Activated T-cell treated with anti-CD3 and anti-CD28 coated beads for 4 hours (primary cell): ENCODE data around the gene AP1S1.
"Not testable (repeated sequence)": the region's sequence is repeated elsewhere in the genome, so short reads cannot be mapped to it uniquely, and the experiment has no call there.

ENCODE experiments used
- DNase-seq: peaks from one replicate; pipeline ENCODE4 v3.0.0-alpha.2; 2020

AP1S1 gene

DNA sequence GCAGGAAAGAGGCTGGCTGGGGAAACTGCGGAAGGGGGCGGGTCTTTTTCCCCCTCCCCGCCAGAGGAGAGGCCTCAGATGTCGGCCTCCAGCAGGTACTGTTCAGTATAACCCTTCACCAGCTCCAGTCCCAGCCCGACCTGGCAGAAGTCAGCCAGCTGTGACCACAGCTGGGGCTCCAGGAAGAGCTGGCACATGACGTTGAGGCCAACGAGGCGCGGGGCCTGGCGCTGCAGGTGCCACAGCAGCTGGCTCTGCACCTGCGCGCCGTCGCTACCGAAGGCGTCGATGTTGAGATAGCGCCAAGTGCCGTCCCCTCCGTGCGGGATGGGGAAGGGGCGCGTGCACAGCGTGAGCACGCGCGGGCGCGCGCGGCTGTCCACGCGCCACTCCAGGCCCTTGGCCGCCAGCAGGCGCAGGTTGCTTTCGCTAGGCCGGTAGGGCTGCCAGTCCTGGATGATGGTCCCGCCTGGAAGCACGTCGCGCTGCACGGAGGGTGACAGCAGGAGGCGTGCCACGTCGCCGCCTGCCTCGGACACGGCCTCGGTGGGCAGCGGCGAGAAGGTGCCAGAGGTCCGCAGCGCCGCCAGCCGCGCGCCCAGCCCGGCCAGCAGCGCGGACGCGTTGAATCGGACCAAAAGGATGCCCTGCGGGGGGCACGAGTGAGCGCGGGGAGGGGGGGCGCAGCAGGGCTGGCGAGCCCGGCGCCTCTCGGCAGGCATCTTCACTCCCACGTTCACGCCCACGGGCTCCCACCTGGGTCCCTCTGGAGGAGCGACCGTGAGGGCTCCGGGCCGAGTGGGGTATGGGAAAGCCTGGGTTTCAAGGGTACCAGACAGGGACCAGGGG, 18.0 kb downstream of the AP1S1 start:
- no peak for DNase-seq

DNA sequence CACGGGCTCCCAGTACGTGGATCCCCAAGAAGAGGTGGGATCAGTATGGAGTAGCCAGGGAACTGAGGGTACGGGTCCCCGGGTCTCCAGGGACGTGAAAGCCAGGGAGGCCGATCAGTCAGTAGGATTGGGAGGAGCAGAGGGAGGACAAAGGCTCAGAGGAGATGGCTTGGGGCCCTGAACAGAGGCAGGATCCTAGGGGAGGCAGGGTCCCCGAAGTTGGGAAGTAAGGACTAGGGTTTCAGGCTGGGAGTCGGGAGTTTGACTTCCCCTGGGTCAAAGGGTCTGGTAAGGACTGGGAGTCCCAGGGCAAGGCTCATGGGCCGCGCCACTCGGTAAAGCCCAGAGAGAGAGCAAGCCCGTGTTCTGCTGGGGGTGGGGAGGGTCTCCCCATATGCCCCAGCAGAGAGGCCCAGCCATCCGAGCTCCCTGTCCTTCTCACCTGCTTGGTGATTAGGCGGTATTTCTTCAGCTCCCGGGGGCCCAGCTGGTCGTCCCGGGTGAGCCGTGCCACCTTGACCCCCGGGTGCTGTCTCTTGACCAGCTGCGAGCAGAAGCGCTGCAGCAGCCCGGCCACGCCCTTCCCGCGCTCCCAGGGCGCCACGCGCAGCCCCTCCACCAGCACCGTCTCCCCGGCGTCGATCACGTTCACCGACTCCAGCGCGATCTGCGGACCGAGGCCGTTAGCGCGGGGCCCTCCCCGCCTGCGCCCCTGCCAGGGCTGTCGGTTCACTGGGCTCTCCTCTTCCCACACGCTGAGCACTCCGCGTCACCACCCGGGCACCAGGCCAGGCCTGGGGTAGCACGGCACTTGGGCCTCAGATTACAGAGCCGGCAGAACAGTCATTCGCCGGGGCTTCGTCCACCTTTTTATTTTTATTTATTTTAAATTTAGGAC, 18.8 kb downstream of the AP1S1 start:
- DNase-seq: no peak

DNA sequence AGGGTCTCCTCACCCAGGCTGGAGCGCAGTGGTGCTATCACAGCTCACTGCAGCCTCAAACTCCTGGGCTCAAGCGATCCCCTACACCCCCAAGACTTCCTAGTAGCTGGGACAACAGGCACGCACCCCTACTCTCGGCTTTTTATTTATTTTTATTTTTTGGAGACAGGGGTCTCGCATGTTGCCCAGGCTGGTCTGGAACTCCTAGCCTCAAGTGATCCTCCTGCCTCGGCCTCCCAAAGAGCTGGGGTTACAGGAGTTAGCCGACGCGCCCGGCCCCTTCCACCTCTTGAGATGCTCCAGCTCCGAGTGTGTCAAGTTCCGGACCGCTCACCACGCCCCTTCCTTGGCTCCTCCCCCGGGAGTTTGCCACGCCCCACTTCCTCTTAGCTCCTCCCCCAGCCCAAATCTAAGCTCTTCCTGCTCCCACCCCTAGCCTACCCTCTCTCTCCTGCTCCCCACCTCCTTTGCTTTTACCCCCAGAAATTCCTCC, 19.5 kb downstream of the AP1S1 start:
- peak; percentile 50 for DNase-seq

DNA sequence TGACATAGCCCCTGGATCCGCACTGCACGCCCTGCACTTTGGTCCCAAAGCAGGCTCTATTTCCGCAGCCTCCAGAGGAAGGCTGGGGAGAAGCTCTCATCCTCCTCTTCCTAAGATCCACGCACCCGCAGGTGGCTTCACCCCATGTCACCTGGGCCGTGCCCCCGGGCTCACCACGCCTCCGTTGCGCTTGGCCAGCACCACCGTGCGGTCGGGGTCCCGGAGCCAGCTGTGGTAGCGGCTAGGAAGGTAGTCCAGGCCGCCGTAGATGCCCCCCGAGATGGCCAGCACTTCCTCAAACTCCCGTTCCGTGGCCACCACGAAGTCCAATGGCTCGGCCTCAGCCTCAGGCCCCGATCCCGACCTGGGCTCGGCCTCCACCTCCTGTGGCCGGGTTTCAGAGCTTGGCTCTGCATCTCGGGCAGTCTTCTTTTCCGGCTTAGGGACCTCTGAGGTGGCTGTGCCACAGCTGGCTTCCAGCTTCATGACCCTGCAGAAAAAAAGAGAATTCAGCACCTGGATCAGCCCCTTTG, 20.1 kb downstream of the AP1S1 start:
- no peak for DNase-seq

DNA sequence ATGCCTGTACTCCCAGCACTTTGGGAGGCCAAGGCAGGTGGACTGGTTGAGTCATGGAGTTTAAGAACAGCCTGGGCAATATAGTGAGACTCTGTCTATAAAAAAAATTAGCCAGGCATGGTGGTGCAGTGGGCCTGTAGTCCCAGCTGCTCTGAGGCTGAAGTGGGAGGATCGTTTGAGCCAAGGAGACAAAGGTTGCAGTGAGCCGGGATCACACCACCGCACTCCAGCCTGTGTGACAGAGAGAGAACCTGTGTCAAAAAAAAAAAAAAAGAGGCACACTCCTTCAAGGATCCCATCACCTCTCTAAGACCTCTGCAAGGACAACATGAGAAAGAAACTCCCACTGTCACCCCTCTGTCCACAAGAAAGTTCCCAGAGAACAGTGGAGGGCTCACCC, 21.4 kb downstream of the AP1S1 start:
- no peak for DNase-seq

DNA sequence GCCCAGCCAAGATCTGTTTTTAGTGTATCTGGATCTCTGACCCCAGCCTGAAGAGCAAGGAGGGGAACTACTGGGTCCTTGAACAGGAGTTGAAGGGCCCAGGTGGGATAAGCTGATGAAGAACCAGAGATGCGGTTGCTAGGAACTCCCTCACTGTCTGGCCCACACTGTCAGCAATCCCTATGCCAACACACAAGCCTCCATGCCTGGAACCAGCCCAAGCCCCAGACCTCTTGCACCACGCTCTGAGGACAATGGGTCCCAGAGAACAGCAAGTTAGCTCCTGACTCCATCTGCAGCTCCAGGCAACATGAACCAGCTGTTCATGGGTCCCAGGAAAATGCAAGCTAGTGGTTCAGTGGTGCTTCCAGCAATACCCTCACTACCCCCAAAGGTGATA, 23.4 kb downstream of the AP1S1 start:
- no peak for DNase-seq

DNA sequence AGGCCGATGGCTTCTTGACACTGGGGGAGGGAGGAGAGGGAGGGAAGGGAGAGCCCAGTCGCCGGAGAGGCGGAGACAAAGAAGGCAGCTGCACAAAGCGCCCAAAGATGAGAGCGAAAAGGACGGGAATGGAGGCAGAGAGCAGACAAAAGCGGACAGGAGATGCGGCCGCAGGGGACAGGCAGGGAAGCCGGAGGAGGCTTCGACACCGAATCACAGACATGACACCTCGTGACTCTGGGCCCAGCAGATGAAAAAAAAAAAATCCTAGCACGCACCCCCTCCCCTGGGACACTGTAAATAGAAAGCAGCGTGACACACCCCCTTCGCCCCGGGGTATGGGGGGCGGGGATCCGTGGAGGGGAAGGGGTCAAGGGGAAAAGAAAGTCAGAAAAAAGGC, 24.8 kb downstream of the AP1S1 start:
- no peak for DNase-seq

DNA sequence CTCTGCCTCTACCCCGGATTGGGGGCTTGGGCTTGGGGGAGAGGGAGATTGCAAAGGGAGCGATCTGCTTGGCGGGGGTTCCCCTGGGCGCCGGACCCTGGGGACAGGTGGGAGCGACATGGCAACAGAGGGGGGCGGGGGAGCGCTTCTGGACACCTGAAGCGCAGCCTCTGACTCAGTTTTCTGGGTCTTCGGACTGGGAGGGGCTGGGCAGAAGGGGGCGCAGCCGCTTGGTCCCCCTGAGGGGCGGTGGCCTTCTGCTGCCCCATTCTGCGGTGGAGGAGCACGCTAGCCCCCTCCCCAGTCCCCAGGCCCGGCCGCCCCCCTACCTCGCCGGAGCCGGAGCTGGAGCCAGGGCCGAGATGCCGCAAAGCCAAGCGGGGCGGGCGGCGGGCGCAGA, 25.4 kb downstream of the AP1S1 start:
- no peak for DNase-seq

DNA sequence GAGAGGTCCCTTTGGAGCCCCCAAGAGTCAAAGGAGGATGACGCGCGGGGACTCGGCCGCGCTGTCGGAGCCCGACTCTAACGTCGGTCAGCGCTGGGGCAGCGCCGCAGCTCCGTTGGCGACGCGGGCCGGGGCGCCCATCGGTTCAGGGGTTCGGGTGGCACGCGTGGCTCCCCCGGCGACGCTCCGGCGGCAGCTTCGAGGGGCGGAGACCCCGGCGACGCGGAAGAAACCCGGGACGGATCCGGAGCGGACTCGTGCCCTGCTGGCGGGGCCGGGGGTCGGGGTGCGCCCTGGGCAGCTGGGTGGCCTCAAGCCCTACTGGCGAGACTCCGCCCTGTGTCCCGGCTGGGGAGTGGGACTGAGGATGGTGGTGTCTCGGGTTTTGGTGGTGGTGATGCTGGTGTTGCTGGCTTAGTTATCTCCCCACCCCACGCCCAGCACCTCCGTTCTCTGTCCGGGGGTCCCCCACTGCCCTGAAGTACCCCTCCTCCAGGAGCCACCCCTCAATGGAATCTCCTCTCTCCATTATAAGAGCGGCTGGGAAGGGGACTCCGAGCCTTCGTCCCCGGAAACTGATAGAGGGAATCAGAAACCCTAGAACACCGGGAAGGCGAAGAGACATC, 26.0 kb downstream of the AP1S1 start, which contains the start of gene NAT16:
NAT16 (minus strand) TSS at position 164 of the 626 bp plus-strand sequence. CDS start 5,486 bp downstream, outside the sequence.
- no peak for DNase-seq

DNA sequence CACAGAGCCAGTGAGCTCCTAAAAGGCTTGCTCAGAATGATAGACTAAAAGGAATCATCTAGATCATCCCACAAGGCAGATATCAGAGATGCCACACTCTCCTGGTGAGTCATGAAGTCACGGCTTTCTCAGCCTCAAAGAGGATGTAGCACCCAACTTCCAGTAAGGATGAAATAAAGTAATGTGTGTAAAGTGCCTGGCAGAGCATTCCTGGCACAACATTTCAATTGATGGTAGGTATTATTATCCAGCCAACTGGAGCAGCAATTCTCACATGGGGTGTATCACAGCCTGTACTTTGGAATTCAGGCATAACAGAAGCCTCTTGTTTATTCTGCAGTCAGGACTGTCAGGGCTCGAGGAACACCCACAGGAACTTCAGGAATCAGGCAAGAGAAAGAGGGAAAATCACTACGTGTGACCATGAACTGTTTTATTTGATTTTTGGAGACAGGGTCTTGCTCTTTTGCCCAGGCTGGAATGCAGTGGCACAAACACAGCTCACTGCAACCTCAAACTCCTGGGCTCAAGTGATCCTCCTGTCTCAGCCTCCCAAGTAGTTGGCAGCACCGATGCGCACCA, 31.1 kb downstream of the AP1S1 start:
- DNase-seq: no peak

DNA sequence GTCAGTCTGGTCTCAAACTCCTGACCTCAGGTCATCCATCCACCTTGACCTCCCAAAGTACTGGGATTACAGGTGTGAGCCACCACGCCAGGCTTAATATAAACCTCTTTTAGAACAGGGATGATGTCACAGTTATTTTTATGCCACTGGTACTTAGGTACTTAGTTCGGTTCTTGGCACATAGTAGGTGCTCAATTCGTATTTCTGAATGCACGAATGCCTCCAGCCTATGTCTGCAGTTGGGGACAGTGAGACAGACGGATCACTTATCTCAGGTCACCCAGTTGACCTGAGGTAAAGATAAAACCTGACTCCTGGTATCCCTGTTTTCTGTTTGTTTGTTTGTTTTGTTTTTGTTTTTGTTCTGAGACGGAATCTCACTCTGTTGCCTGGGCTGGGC, 31.9 kb downstream of the AP1S1 start:
- DNase-seq: no peak

DNA sequence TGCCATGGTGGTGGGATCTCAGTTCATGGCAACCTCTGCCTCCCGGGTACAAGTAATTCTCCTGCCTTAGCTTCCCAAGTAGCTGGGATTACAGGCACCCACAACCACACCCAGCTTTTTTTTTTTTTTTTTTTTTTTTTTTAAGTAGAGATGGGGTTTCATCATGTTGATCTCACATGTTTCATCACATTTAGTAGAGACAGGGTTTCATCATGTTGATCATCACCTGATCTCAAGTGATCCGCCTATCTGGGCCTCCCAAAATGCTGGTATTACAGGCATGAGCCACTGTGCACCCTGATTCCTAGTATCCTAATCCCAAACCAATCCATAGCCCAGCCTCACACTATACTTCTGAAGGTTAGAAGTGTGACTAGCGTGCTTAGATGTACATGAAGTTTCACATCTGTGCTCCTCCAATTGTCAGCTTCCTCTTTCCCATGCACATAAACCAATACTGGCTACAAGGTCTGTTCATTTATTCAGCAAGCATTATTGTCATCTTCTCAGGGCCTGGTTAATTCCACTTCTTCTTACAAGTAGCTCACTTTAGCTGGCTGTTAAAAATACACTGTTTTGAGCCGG, 32.7 kb downstream of the AP1S1 start:
- no peak for DNase-seq

DNA sequence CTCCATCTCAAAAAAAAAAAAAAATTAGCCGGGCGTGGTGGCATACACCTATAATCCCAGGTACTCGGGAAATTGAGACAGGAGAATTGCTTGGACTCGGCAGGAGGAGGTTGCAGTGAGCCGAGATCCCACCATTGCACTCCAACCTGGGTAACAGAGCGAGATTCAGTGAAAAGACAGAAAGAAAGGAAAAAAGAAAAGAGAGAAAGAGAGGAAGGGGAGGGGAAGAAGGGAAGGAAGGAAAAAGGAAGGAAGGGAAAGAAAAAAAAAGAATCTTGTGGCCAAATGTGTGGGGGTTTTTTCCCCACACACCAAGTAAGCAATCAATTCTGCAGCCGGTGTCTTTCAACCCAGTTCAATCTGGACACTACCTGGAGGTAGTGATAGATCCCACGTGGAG, 34.8 kb downstream of the AP1S1 start:
- DNase-seq: no peak

DNA sequence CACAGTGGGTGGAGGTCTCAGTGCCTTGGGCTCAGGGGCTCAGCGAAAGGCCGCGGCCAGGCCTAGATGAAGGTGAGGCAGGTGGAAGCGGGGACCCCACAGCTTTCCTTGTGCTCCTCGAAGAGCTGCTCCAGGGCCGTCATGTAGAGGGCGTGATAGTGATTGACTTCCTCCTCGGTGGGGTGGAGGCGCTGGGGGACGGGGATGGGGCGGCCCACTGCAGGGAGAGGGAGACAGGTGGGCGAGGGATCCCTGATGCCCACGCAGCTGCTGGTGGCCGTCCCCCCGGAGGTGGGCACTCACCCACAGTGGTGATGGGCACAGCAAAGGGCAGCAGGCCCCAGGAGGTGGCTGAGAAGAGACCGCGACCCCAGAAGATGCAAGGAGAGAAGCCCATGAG, 41.6 kb downstream of the AP1S1 start:
- no peak for DNase-seq

DNA sequence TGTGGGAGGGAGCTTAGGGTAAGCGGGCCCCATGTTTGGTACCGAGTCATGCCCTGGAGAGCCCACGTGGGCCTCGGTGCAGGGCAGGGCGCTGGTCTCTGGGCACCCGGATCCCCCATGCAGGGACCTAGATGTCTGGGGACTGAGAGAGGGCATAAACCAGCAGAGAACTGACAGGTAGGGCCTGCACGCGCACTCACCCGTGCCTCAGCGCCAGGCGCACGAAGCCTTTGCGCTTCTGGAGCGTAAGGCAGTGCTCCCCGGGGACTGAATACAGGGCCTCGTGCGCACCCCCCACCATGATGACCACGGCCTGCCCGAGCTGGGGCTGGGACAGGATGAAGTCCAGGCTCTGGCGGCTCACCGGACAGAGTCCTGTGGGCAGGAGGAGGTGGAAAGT, 43.7 kb downstream of the AP1S1 start:
- no peak for DNase-seq

DNA sequence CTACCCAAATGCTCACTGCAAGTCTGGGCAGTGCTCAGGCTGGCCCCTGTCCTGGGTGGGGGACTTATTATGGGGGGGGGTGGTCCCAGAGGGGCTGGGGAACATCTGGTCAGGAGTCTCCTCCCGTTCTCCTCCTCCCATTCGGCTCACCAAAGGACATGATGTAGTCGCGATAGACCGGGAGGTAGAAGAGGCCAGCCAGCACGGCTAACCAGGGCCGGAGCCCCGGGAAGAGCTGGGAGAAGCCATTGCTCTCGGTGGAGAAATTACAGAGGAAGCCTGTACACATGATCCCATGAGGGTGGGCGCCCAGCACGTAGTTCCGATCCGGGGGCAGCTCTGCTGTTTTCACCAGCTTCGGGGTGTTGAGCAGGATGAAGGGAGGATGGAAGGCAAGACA, 44.2 kb downstream of the AP1S1 start:
- DNase-seq: no peak

DNA sequence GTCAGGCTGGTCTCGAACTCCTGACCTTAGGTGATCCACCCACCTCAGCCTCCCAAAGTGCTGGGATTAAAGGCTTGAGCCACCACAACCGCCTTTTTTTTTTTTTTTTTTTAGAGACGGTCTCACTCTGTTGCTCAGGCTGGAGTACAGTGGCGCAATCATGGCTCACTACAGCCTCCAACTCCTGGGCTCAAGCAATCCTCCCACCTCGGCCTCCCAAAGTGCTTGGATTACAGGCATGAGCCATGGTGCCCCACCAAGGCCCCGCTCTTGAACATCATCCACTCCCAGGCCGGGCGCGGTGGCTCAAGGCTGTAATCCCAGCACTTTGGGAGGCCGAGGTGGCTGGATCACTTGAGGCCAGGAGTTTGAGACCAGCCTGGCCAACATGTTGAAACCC, 45.2 kb downstream of the AP1S1 start:
- DNase-seq: not testable (repeated sequence)

DNA sequence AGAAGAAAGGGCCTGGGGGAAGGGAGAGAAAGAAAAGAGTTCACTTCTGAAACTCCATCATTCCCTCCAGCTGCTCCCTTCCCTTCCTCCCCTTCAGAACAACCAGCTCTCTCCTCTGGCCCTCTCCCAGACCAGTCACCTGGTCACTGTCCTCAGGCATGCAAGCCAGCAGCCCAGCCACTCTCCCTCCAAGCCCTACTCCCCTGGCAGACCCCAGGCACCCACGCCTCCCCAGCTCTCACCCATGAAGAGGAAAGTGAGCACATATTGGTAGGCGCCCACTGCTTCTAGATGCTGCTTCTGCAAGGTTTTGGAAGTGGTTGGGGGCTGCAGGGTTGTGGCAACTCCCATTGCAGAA, 46.2 kb downstream of the AP1S1 start:
- no peak for DNase-seq

DNA sequence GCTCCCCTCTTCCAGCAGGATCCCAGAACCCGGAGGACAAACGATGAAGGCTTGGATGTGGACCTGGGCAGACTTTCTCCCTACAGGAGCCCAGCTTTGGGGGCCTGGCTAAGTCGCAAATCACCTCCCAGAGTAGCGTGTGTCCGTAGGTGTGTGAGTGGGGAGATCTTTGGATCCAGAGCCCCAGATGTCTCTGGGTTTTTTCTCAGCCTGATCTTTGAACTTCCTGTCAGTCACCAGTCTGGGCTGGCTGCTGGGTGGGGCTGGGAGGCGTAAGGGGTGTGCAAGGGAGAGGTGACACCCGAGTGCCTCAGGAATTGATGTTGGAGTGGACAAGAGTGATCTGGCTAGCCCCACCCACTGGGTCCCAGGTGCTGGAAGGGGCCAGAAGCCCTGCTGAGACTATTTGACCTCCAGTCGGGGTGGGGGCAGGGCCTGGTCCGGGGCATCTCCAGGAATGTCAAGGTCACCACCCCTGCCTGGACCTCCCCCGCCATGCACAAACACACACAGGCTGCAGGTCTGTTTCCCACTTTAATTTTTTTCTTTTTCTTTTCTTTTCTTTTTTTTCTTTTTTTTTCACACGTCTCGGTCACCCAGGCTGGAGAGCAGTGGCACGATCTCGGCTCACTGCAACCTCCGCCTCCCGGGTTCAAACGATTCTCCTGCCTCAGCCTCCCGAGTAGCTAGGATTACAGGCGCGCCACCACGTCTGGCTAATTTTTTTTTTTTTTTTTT, 46.8 kb downstream of the AP1S1 start, which contains the start of gene MOGAT3:
MOGAT3 (minus strand) TSS at position 175 of the 738 bp plus-strand sequence. CDS start 182 bp downstream, outside the sequence.
- DNase-seq: no peak

DNA sequence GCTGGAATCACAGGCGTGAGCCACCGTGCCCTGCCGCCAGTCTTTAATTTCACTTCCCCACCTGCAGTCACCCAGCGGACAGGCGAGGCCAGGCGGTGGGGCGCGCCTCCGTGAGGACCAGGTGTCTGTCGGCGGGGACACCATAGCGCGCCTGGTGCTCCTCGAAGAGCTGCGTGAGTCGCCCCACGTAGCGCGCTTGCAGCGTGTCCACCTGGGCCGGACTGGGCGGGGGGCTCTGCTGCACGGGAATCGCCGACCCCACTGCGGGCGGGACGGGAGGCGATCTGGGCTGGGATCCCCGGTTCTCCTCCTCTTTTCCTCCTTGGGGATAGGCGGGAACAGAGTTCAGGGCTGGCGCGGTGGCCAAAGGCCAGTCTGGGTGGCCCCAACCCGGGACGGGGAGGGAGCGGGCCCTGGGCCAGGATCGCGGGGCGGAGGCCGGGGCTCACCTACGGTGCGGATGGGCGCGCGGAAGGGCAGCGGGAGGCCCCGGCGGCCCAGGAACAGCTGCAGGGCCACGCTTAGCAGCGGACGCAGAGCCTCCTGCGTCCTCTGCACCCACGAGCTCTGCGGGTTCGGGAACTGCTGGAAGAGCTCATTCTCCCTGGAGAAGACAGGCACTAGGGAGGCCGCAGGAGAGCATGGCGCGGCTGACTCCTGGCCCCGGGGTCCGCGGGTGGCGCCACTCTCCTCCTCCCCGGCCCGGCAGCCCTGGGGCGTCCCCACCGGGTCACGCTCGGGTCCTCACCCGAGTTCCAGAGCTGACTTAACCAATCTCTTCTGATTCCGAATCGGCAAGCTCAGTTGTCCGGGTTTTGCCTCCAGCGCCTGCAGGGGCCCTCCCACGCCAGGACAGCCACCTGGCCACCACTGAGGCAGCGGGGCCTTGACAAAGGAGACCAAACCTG, 47.7 kb downstream of the AP1S1 start:
- no peak for DNase-seq

DNA sequence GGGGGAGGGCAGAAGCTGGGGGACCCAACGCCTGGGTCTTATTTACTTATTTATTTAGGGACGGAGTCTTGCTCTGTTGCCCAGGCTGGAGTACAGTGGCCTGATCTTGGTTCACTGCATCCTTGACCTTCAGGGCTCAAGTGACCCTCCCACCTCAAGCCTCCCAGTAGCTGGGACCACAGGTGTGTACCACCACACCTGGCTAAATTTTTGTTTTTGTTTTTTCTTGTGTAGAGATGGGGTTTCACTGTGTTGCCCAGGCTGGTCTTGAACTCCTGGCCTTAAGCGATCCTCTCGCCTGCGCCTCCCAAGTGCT, 48.3 kb downstream of the AP1S1 start:
- no peak for DNase-seq
